PC-9 (cell line): Measurements from ENCODE around the gene PHF21A. TPM values are rescaled to one million over a fixed set of nuclear protein-coding genes. Genes with fewer than 3 reads are reported as not detected.

Experiments used
- BruUV-seq: library from RNA; stranded (reverse); fragments of 400-500 nt; replicated peaks from 2 replicates; lab custom pipeline; 2021; lab: Mats Ljungman, UMichigan
- CTCF ChIA-PET: fragments of 300-600 bp; sonication (Branson Sonifier 250); formaldehyde crosslinking; loops from one replicate; lab custom pipeline; 2022; ENCODE audit warnings: antibody characterized with exemption; lab: Charles Lee
- POLR2A ChIA-PET: fragments of 300-600 bp; sonication (Branson Sonifier 250); formaldehyde crosslinking; loops from one replicate; lab custom pipeline; 2022; ENCODE audit warnings: antibody characterized with exemption; ENCODE audit not compliant: unreplicated experiment; lab: Charles Lee
- DNase-seq, 2 experiments: peaks; one replicate each; pipeline versions ENCODE4 v3.0.0 to v3.0.0-alpha.2; 2015 to 2022; ENCODE audit warnings: mixed read lengths in 1 of 2
- H2AFZ ChIP-seq: fragments of 200-600 bp; sonication (generic); 2 replicates; pipeline ENCODE4 v1.8.1; 2017; ENCODE audit warnings: antibody characterized with exemption
- H3F3A ChIP-seq: fragments of 200-600 bp; sonication (generic); 2 replicates; pipeline ENCODE4 v1.8.1; 2017; ENCODE audit warnings: antibody characterized with exemption, mild to moderate bottlenecking, low read depth; ENCODE audit not compliant: insufficient read depth
- H3K27ac ChIP-seq: fragments of 200-600 bp; sonication (generic); 2 replicates; pipeline ENCODE4 v1.6.1; 2016; ENCODE audit warnings: mixed run types
- H3K27me3 ChIP-seq: fragments of 200-600 bp; sonication (generic); 2 replicates; pipeline ENCODE4 v1.6.1; 2016; ENCODE audit warnings: low read depth, mixed run types; ENCODE audit not compliant: insufficient read depth
- H3K36me3 ChIP-seq: fragments of 200-600 bp; sonication (generic); 2 replicates; pipeline ENCODE4 v1.6.1; 2016; ENCODE audit warnings: low read depth, mixed run types
- H3K4me1 ChIP-seq: fragments of 200-600 bp; sonication (generic); replicated peaks from 2 replicates; pipeline ENCODE4 v1.6.1; 2016; ENCODE audit warnings: mixed run types; ENCODE audit not compliant: insufficient read depth
- H3K4me2 ChIP-seq: fragments of 200-600 bp; sonication (generic); 2 replicates; pipeline ENCODE4 v1.6.1; 2017; ENCODE audit warnings: mixed run types
- H3K4me3 ChIP-seq: fragments of 200-600 bp; sonication (generic); 2 replicates; pipeline ENCODE4 v1.6.1; 2016; ENCODE audit warnings: mixed run types
- H3K79me2 ChIP-seq: fragments of 200-600 bp; sonication (generic); 2 replicates; pipeline ENCODE4 v1.6.1; 2017; ENCODE audit warnings: low read depth, mixed run types
- H3K9me2 ChIP-seq: fragments of 200-600 bp; sonication (generic); 2 replicates; pipeline ENCODE4 v1.8.1; 2017; ENCODE audit warnings: mild to moderate bottlenecking; ENCODE audit not compliant: insufficient read depth
- H3K9me3 ChIP-seq: fragments of 200-600 bp; sonication (generic); 2 replicates; pipeline ENCODE4 v1.8.1; 2016; ENCODE audit warnings: low read depth; ENCODE audit not compliant: insufficient read depth
- H4K20me1 ChIP-seq: fragments of 200-600 bp; sonication (generic); 2 replicates; pipeline ENCODE4 v1.8.1; 2017; ENCODE audit not compliant: insufficient read depth
- EZH2 ChIP-seq: fragments of 200-600 bp; sonication (generic); IDR thresholded peaks from 2 replicates; pipeline ENCODE4 v1.8.0; 2017; ENCODE audit warnings: antibody characterized with exemption, low read depth
- intact Hi-C: fragments of 100-400 bp; cut with micrococcal nuclease; formaldehyde crosslinking; loops from one replicate; pipeline ENCODE4 v1.10.0; 2022; ENCODE audit not compliant: unreplicated experiment
- total RNA-seq: library from RNA; stranded (reverse); gene quantifications from 2 replicates; pipeline ENCODE4 v1.2.3, GENCODE V29; 2021
- TF ChIP-seq, protein P1 (sequence below): fragments of 200-600 bp; sonication (generic); conservative IDR thresholded peaks from 2 replicates; pipeline ENCODE4 v1.6.1; 2017; ENCODE audit warnings: mixed run types, antibody characterized with exemption, mild to moderate bottlenecking, moderate library complexity

Gene PHF21A
- total RNA-seq, 1 experiment from 2014 or later, result 54.3 TPM

DNA sequence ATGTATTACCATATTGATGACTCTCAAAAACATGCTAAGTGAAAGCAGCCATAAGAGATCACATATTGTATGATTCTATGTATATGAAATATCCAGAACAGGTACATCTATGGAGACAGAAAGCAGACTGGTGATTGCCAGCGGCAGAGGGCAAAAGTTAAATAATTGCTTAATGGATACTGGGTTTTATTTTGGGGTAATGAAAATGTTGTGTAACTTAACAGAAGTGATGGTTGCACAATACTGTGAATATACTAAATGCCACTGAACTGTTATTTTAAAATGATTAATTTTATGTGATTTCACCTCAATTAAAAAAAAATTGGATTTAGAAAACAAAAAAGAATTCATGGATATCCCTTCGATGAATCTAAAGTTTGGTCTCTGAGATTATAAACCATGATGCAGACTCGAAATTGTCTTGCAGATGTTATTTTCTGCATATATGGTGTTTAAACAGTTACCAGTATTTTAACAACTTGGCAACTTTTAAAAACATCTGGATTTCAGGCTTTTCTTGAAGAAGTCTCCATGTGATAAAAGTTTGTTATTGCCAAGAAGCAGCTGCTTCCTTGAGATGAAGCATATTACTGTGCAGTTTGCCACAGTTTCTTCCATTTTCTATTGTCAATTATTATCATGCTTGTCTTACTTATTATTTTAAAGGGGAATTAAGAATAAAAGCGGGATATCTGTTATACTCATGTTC lies 160.7 kb downstream of the PHF21A start:
- DNase-seq, result no peak
- no TSS peak for BruUV-seq
- POLR2A ChIA-PET, result no interaction called here

DNA sequence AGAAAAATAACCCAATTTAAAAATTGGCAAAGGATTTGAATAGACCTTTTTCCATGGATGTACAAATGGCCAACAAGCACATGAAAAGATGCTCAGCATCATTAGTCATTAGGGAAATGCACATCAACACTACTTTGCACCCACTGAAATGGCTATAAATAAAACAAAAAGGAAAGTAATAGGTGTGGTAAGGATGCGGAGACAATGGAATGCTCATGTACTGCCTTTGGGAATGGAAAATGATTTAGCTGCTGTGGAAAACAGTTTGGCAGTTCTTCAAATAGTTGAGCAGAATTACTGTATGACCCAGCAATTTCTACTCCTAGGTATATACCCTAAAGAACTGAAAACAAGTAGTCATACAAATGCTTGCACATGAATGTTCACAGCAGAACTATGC lies 161.4 kb downstream of the PHF21A start:
- no peak for DNase-seq
- CTCF ChIA-PET, result no interaction called here
- Histone ChIP-seq H3K27me3 (no peaks in the 10 kb centered on the region), H3K9me2 (no peaks in the 10 kb centered on the region), H3K9me3 (no peaks in the 10 kb centered on the region), H3K36me3 (0 out of 2 replicates have a peak, but pooled peaks cover 3% of the 10 kb centered on the region), H3K4me1 (no peaks in the 10 kb centered on the region), H4K20me1 (0 out of 2 replicates have a peak, but pooled peaks cover 3% of the 10 kb centered on the region), H3K4me2 (no peak overlapping the region), H3F3A (peaks cover 5% of the 10 kb centered on the region; the same call in 1 of the 2 replicates), H3K4me3 (no peak overlapping the region), H3K79me2 (no peaks in the 10 kb centered on the region), H2AFZ (no peak overlapping the region), H3K27ac (no peak overlapping the region)
- intact Hi-C loops, result no loop called here
- POLR2A ChIA-PET, result no interaction called here
- no peak for TF ChIP-seq EZH2
- TF ChIP-seq, protein P1, sequence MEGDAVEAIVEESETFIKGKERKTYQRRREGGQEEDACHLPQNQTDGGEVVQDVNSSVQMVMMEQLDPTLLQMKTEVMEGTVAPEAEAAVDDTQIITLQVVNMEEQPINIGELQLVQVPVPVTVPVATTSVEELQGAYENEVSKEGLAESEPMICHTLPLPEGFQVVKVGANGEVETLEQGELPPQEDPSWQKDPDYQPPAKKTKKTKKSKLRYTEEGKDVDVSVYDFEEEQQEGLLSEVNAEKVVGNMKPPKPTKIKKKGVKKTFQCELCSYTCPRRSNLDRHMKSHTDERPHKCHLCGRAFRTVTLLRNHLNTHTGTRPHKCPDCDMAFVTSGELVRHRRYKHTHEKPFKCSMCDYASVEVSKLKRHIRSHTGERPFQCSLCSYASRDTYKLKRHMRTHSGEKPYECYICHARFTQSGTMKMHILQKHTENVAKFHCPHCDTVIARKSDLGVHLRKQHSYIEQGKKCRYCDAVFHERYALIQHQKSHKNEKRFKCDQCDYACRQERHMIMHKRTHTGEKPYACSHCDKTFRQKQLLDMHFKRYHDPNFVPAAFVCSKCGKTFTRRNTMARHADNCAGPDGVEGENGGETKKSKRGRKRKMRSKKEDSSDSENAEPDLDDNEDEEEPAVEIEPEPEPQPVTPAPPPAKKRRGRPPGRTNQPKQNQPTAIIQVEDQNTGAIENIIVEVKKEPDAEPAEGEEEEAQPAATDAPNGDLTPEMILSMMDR, result no peak
- BruUV-seq, result no TSS peak

More for the DNA sequence above, 160.7 kb downstream of the PHF21A start:
- peaks cover 9% of the 10 kb centered on the region; the same call in 1 of the 2 replicates for H3F3A ChIP-seq
- no peak overlapping the region for H3K27ac ChIP-seq
- no peaks in the 10 kb centered on the region for H3K79me2 ChIP-seq
- H3K27me3 ChIP-seq, result no peaks in the 10 kb centered on the region
- TF ChIP-seq, protein P1, result no peak
- TF ChIP-seq EZH2, result no peak
- intact Hi-C loops, result no loop called here
- no peaks in the 10 kb centered on the region for H3K9me2 ChIP-seq
- no peak overlapping the region for H3K4me2 ChIP-seq
- H3K36me3 ChIP-seq, result 0 out of 2 replicates have a peak, but pooled peaks cover 3% of the 10 kb centered on the region
- 0 out of 2 replicates have a peak, but pooled peaks cover 3% of the 10 kb centered on the region for H4K20me1 ChIP-seq
- CTCF ChIA-PET, result no interaction called here
- H3K4me1 ChIP-seq, result no peaks in the 10 kb centered on the region
- no peaks in the 10 kb centered on the region for H3K9me3 ChIP-seq
- H3K4me3 ChIP-seq, result no peak overlapping the region
- no peak overlapping the region for H2AFZ ChIP-seq

DNA sequence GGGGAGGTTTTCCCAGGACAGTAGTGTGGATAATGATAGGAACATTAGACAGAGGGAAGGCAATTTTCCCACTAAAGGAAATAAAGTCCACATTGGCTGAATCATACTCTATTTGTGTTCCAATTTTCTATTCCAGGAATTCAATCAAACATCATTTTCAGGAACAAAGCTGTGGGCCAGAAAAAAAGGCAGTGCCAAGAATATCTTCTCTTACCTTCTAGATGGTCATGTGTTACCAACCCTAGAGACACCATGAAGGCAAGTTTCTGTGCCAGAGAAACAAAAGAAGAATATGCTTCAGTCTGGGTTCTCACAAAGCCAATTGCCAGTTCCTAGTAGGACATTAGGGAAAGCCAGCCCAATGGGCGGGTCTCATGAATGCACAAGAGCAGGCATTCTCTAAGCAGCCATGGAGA lies 171.3 kb downstream of the PHF21A start:
- Histone ChIP-seq H4K20me1 (no peaks in the 10 kb centered on the region; the same call in 1 of the 2 replicates), H3K4me1 (no peaks in the 10 kb centered on the region)

More for the DNA sequence above, 171.3 kb downstream of the PHF21A start:
- Histone ChIP-seq H3K27me3 (no peaks in the 10 kb centered on the region), H3K9me3 (no peaks in the 10 kb centered on the region), H3K79me2 (no peaks in the 10 kb centered on the region), H3F3A (0 out of 2 replicates have a peak, but pooled peaks cover 3% of the 10 kb centered on the region), H3K9me2 (no peaks in the 10 kb centered on the region), H3K36me3 (no peaks in the 10 kb centered on the region; the same call in 1 of the 2 replicates), H3K4me2 (no peak overlapping the region), H2AFZ (no peak overlapping the region), H3K27ac (no peak overlapping the region), H3K4me3 (no peak overlapping the region)
- intact Hi-C loops, result no loop called here
- ChIA-PET POLR2A (no interaction called here), CTCF (no interaction called here)
- no TSS peak for BruUV-seq
- DNase-seq, result no peak
- TF ChIP-seq, protein P1, result no peak
- no peak for TF ChIP-seq EZH2
